Measurements from ENCODE around the gene SAMD9L.

The SAMD9L gene

DNA sequence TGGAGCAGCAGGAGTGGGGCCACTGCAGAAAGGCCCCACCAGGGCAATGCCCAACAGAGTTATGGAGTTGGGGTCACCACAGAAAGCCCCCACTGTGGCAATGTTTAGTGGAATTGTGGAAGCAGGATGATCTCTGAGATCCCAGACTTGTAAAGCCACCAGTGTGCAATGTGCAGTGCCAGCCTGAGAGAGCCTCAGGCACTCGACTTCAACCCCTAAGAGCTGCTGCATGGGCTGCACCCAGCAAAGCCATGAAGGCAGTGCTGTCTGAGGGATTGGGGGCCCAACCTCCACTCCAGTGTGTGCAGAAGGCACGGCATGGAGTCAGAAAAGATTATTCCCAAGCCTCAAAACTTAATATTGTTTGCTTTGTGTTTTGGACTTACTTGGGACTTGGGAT lies 50.8 kb downstream of the SAMD9L start:
- no peak overlapping the region for H3K27ac ChIP-seq
- TF ChIP-seq CTCF (IDR thresholded peaks at IDR 0.05), result no peak
- no peak for TF ChIP-seq ZFX (IDR thresholded peaks at IDR 0.05; ENCODE audit: borderline replicate concordance)

GRCh38 chr7:93092757-93093370 lies 55.3 kb downstream of the SAMD9L start:
- H3K27ac ChIP-seq, result no peak overlapping the region
- TF ChIP-seq CTCF (IDR thresholded peaks at IDR 0.05), result no peak
- no peak for TF ChIP-seq ZFX (IDR thresholded peaks at IDR 0.05; ENCODE audit: borderline replicate concordance)

All from 22Rv1 (cell line).